Fibroblast of lung (primary cell): ENCODE results near the gene GPC3. TPM values are rescaled to one million over a fixed set of nuclear protein-coding genes. Genes with fewer than 3 reads are reported as not detected.

Source experiments
- DNase-seq, 2 donors: peaks; one replicate each; pipeline versions ENCODE4 v3.0.0 to v3.0.0-alpha.2; 2010; ENCODE audit warnings: low read depth in 2 of 2
- H2AFZ ChIP-seq: 2 replicates; pipeline ENCODE4 v1.5.1; 2012; ENCODE audit warnings: low read length, control low read depth, inconsistent platforms
- H3K27ac ChIP-seq: 2 replicates; pipeline ENCODE4 v1.5.1; 2011; ENCODE audit warnings: low read length, control low read depth; ENCODE audit not compliant: insufficient read depth
- H3K27me3 ChIP-seq: 2 replicates; pipeline ENCODE4 v1.5.1; 2011; ENCODE audit warnings: mild to moderate bottlenecking, low read length; ENCODE audit not compliant: control insufficient read depth, insufficient read depth
- H3K36me3 ChIP-seq: 2 replicates; pipeline ENCODE4 v1.5.1; 2011; ENCODE audit warnings: low read length; ENCODE audit not compliant: control insufficient read depth, insufficient read depth
- H3K4me1 ChIP-seq: 2 replicates; pipeline ENCODE4 v1.5.1; 2011; ENCODE audit warnings: low read length; ENCODE audit not compliant: control insufficient read depth, insufficient read depth; ENCODE audit errors: extremely low read depth
- H3K4me2 ChIP-seq: 2 replicates; pipeline ENCODE4 v1.5.1; 2011; ENCODE audit warnings: low read length, control low read depth; ENCODE audit not compliant: insufficient read depth; ENCODE audit errors: extremely low read depth
- H3K4me3 ChIP-seq, 4 experiments: fragments of 200-600 bp in 1 of 4; sonication (generic) in 1 of 4; replicated peaks in 1 of 4; 2 replicates each; pipeline ENCODE4 v1.5.1; 2011 to 2016; ENCODE audit warnings: low read length in 4 of 4, low read depth in 3 of 4, mild to moderate bottlenecking in 3 of 4, control low read depth in 2 of 4, inconsistent platforms in 1 of 4, mixed read lengths in 1 of 4; ENCODE audit not compliant: insufficient read depth in 1 of 4; ENCODE audit errors: control extremely low read depth in 1 of 4
- H3K79me2 ChIP-seq: 2 replicates; pipeline ENCODE4 v1.5.1; 2012; ENCODE audit warnings: mild to moderate bottlenecking, low read length, inconsistent platforms; ENCODE audit not compliant: control insufficient read depth, insufficient read depth
- H3K9ac ChIP-seq: 2 replicates; pipeline ENCODE4 v1.5.1; 2011; ENCODE audit warnings: mild to moderate bottlenecking, low read length, control low read depth; ENCODE audit not compliant: insufficient read depth
- H3K9me3 ChIP-seq: 2 replicates; pipeline ENCODE4 v1.5.1; 2012; ENCODE audit warnings: low read depth, low read length; ENCODE audit not compliant: control insufficient read depth, insufficient read depth
- H4K20me1 ChIP-seq: 2 replicates; pipeline ENCODE4 v1.5.1; 2011; ENCODE audit warnings: low read length; ENCODE audit not compliant: control insufficient read depth, insufficient read depth; ENCODE audit errors: extremely low read depth
- CTCF ChIP-seq, 2 donors: IDR thresholded peaks in 1 of 2; conservative IDR thresholded peaks in 1 of 2; 1 replicate in 1 of 2; 2 replicates in 1 of 2; pipeline ENCODE4 v1.5.1; 2011 to 2012; ENCODE audit warnings: low read length in 2 of 2, control low read depth in 1 of 2, inconsistent platforms in 1 of 2, low read depth in 1 of 2, mild to moderate bottlenecking in 1 of 2
- EZH2 ChIP-seq: IDR thresholded peaks from 2 replicates; pipeline ENCODE4 v1.5.1; 2012; ENCODE audit warnings: low read length, control low read depth, mild to moderate bottlenecking; ENCODE audit errors: missing control alignments
- polyA plus RNA-seq, 2 donors: library from polyadenylated mRNA; depleted of rRNA in 1 of 2; stranded (reverse) in 1 of 2; unstranded in 1 of 2; fragments of >200 nt; gene quantifications; 2 replicates each; pipeline ENCODE4 v1.2.1, GENCODE V29; 2011 to 2012; ENCODE audit warnings: missing spikeins in 1 of 2
- total RNA-seq: library from RNA; depleted of rRNA; stranded (reverse); fragments of >200 nt; gene quantifications from 2 replicates; pipeline ENCODE4 v1.2.1, GENCODE V29; 2014

Gene GPC3
- total and polyA plus RNA-seq, 2 donors (not counting 1 experiment from before 2014, with no cell fraction given): 6.4 to 7.1 TPM

GRCh38 chrX:133928365-133928764 is 57.0 kb downstream of the GPC3 start:
- Histone ChIP-seq H3K4me2 (no peak overlapping the region), H3K27me3 (no peaks in the 10 kb centered on the region), H3K4me3 (no peak overlapping the region), H2AFZ (no peak overlapping the region), H4K20me1 (no peaks in the 10 kb centered on the region), H3K9me3 (no peaks in the 10 kb centered on the region), H3K79me2 (no peaks in the 10 kb centered on the region), H3K4me1 (no peaks in the 10 kb centered on the region), H3K9ac (no peak overlapping the region), H3K36me3 (no peaks in the 10 kb centered on the region), H3K27ac (no peak overlapping the region)
- DNase-seq: no peak
- no peak for TF ChIP-seq EZH2
- TF ChIP-seq CTCF (conservative IDR thresholded peaks at IDR 0.05 in 1 of 2, IDR thresholded peaks at IDR 0.05 in 1 of 2; ENCODE audit: low read depth in 1 of 2, low read length in 2 of 2): no peak

GRCh38 chrX:133926809-133927208 is 58.6 kb downstream of the GPC3 start:
- Histone ChIP-seq H2AFZ (no peak overlapping the region), H3K4me3 (no peak overlapping the region), H3K36me3 (no peaks in the 10 kb centered on the region), H3K27me3 (no peaks in the 10 kb centered on the region), H3K9ac (no peak overlapping the region), H3K4me2 (no peak overlapping the region), H3K9me3 (no peaks in the 10 kb centered on the region), H3K4me1 (no peaks in the 10 kb centered on the region), H3K79me2 (no peaks in the 10 kb centered on the region), H3K27ac (no peak overlapping the region), H4K20me1 (no peaks in the 10 kb centered on the region)
- no peak for DNase-seq
- no peak for TF ChIP-seq EZH2
- TF ChIP-seq CTCF (conservative IDR thresholded peaks at IDR 0.05 in 1 of 2, IDR thresholded peaks at IDR 0.05 in 1 of 2; ENCODE audit: low read depth in 1 of 2, low read length in 2 of 2): no peak

- Histone ChIP-seq H3K4me2 (no peak overlapping the region), H4K20me1 (no peaks in the 10 kb centered on the region), H3K9ac (no peak overlapping the region), H3K27ac (no peak overlapping the region), H2AFZ (no peak overlapping the region), H3K27me3 (no peaks in the 10 kb centered on the region), H3K4me1 (no peaks in the 10 kb centered on the region), H3K79me2 (no peaks in the 10 kb centered on the region), H3K36me3 (no peaks in the 10 kb centered on the region), H3K4me3 (no peak overlapping the region), H3K9me3 (no peaks in the 10 kb centered on the region)
- TF ChIP-seq EZH2: no peak
- no peak for TF ChIP-seq CTCF (conservative IDR thresholded peaks at IDR 0.05 in 1 of 2, IDR thresholded peaks at IDR 0.05 in 1 of 2; ENCODE audit: low read depth in 1 of 2, low read length in 2 of 2)
- no peak for DNase-seq
Measured at GRCh38 chrX:133926099-133926498, 59.3 kb downstream of the GPC3 start.
